HG02798 (cell line): ENCODE data around the gene VOPP1.
"Not testable (repeated sequence)": the region's sequence is repeated elsewhere in the genome, so short reads cannot be mapped to it uniquely, and the experiment has no call there.

ENCODE experiments used
- ATAC-seq: cut with Tn5 transposase; IDR thresholded peaks from one replicate; pipeline ENCODE4 v1.9.1; 2021; ENCODE audit warnings: mild to moderate bottlenecking; ENCODE audit not compliant: unreplicated experiment, poor library complexity

VOPP1 gene

DNA sequence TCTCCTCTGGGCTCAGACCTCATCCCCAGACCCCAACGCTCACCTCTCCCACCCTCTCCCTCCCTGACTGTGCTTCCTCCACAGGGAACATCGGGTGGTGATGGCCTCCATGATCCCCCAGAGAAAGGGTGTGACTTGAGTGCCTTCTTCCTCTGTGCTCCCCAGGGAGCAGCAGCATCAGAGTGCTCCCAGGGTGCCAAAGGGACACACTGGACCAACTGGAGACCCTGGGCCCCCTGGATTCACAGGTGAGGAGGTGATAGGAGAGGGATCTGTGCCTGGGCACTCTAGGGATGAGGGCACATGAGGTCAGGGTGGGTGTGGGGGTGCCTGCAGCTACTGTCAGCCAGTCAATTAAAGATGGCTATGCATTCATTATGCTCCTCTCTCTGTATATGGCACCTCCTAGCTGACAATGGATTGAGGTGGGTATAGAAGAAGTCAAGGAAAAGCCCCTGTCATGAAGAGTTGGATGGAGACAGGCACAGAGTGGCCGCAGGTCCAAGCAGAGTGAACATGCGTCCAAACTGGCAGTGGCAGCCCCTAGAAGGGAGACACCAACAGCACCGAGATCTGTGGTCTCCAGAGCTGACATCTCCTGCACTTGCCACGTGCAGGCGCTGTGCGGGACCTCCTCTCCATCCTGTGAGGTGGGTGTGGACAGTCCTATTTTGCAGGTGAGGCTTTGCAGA, 15.5 kb upstream of the VOPP1 start:
- no peak for ATAC-seq

DNA sequence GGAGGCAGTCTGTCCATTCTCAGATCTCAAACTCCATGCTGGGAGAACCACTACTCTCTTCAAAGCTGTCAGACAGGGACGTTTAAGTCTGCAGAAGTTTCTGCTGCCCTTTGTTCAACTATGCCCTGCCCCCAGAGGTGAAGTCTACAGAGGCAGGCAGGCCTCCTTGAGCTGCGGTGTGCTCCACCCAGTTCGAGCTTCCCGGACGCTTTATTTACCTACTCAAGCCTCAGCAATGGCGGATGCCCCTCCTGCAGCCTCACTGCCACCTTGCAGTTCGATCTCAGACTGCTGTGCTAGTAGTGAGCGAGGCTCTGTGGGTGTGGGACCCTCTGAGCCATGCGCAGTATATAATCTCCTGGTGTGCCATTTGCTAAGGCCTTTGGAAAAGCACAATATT, 10.4 kb upstream of the VOPP1 start:
- ATAC-seq, result not testable (repeated sequence)

DNA sequence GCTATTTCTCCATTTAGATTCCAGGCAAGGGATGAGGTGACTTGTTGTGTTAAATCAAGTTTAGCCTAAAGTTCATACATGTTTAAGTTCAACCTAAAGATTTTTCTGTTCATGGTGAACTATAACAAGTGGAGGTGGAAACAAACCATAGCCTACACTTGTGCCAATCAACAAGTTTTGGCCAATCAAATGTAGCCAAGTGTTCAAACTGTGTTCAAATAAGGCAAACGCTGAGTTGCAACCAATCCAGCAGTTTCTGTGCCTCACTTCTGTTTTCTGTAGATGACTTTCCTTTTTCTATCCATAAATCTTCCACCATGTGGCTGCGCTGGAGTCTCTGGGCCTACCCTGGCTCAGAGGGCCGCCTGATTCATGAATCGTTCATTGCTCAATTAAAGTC, 4.5 kb upstream of the VOPP1 start:
- no peak for ATAC-seq

DNA sequence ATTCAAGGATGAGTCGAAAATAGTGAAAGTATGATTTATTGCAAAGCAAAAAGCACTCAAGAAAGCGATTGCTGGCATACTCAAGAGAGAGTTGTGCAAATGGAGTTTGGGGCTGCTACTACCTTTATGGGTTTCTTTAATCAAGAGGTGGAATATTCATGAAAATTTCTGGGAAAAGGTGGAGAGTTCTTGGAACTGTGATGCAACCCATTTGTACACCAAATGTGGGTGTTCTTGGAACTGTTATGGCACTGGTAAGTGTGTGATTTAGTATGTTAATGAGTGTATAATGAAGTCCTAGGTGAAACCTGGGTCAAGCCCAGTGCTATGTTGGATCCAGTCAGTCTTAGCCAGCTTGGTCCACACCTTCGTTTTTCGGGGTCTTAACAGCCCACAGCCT, 3.4 kb upstream of the VOPP1 start:
- no peak for ATAC-seq

DNA sequence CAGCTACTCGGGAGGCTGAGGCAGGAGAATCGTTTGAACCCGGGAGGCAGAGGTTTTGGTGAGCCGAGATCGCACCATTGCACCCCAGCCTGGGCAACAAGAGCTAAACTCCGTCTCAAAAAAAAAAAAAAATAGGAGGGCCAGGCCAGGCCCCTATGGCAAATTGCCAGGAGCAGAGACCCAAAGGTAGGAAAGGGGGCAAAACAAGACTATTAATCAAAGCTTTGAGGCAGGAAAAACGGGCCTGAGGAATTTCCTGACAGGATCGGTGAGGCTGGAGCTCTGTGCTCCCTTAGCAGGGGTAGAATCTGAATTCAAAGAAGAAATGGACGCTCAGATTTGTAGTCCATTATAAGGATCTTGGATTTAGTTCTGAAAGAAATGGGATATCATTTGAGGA, 2.8 kb upstream of the VOPP1 start:
- no peak for ATAC-seq

DNA sequence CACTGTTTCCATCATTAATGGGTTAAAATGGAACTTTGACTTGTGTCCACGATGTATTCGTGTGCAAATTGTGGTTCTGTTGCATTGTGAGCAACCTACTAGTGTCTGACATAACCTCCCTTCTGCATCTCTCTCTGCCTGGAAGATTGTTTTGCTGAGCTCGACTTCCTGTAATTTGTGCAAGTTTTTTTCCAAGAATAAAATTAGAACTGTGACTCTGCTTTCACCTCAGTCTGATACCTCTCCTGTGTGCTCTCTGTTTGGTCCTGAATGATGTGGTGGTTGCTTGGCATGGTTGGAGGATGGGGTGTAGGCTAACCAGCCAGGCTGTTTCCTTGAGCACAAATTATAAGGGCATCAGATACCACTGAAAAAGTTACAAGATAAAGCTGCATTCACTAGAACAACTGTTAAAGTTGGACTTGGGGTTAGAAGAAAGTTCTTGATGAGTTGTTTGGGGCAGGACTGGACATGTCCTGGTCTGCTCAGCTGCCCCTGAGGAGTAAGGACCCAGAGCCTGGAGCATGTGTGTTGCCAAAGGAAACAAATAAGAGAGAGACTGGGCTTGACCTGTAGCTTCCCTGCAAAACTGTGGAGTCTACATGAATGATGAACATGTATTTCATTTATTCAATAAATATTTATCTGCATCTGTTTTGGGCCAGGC, 1.9 kb upstream of the VOPP1 start:
- no peak for ATAC-seq

DNA sequence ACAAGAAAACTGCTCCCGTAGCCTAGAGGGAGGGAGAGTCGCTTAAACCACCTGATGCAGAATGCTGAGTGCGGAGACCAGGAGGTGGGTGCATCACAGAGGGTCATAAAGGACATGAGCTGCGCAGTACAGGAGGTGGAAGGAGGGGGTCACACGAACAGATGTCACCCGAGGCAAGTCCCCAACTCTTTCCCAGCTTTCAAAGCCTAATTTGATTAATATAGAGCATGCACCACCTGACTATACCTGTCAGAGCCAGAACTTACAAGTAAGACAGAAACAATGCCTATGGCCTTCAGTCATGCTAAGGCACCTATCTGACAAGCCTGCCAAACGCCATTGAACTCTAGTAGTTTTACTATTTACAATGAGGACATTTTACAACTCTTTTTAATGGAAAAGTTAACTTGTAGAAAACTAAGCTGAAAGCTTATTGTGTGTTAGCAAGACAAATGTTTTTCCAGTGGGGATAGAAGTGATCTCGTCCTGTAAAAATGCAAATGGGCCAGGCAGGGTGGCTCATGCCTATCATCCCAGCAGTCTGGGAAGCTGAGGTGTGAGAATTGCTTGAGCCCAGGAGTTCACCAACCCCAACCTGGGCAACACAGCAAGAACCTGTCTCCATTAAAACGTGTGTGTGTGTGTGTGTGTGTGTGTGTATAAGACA, 1.1 kb upstream of the VOPP1 start:
- ATAC-seq, result no peak

DNA sequence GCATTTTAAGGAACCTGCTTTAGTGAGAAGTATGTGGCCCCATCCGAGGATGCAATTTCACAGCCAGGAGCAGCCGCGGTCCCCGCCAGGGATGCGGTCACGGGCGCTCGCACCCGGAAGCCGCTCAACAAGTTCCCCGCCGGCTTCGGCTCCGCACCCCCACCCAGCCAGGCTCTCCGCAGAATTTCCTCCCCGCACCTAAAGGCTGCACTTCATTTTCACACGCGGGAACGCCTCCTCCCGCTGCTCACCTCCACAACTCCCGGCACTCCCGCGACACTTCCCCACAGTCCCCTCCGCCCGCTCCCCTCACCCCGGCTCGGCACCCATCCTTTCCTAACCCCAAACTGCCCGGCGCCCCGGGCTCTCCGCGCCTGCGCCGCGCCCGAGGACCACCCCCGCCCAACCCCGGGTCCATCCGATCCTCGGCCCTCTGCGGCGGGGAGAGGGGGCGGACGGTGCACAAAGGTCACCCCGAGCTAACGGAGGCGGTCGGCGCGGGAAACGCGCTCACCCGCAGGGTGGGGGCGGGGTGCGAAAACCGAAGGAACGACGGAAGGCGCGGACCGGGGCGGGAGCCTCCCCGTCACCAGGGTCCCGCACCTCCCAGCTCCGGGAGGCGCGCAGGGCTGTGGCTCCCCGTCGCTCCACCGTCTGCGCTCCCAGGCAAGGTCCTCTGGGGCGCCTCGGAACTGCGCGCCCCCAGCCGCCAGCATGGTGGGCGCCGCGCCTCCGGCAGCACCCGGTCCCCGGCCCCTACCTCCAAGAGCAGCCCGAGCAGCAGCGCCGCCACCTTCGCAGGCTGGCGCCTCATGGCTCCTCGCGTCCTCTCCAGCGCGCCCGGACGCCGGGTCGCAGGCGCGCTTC, 558 bp downstream of the VOPP1 start:
- ATAC-seq, result peak; percentile 22

DNA sequence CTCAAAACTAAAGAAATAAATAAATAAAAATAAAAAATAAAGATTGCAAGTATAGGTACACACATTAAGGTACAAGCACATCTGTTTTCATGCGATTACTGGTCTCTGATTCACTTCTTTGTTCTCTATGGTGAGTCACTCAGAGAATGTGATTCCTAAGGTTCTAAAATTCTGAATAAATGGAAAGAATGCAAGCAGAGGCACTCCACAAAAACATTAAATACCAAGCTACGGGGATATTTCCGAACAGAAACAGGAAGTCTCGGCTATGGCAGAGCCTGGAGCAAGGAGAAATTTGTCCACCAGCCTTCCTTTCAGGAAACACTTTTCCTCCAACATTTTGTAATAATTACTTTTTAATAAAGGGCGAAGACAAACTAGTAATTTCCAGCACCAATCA, 1.4 kb downstream of the VOPP1 start:
- no peak for ATAC-seq

DNA sequence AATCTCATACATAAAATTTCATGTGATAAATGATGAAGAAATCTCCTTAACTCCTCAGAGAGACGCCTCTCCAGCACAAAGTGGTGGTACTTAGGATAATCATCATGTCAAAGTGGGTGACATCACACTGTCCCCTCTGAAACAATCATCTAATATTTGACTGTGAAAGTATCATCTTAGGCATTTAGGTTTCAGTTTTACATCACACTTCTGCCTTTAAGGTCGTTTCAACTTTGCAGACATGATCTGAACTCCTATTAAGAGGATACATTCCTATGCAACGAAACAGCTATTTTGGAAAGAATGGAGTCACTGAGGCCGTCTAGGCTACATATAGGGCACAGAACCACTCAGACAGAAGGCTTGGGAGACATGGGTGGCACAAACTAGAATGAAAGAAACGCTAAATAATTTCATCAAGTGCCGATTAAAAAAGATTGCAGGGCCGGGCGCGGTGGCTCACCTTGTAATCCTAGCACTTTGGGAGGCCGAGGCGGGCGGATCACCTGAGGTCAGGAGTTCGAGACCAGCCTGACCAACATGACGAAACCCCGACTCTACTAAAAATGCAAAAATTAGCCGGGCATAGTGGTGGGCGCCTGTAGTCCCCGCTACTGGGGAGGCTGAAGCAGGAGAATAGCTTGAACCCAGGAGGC, 2.0 kb downstream of the VOPP1 start:
- peak; percentile 31 for ATAC-seq

DNA sequence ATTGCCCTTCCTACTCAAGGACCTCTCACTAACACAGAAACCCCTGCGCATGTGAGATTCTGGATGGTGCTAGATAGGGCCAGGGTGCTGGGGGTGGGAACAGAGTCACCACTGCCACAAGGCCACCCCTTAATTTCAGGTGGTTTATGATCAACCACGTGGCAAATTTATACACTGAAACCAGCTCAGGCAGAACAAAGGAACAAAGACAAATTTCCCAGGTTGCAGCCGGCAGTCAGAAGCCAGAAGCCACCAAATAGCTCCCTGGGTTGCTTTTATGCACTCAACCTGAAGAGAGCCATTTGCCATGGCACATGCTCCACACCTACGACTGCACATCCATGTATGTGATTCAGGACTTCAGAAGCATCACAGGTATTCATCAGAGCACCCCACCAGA, 2.5 kb downstream of the VOPP1 start:
- peak; percentile 29 for ATAC-seq

DNA sequence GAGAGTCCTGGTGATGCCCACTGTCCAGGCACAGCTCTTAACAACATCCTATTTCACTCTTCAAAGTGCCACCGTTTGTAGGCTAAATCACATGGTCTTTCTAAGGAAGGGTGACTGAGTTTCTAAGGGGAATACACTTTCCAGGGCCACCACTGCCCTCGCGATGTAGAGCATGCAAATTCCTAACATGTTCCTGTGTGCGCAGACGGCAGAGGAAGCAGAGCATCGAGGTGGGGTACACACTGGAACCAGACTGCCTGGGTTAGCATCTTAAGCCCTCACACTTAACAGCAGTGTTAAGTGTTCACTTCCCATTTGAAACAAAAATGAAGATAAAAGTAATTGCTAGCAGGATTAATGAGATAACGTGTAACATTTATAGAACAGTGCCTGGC, 3.0 kb downstream of the VOPP1 start:
- ATAC-seq, result no peak

DNA sequence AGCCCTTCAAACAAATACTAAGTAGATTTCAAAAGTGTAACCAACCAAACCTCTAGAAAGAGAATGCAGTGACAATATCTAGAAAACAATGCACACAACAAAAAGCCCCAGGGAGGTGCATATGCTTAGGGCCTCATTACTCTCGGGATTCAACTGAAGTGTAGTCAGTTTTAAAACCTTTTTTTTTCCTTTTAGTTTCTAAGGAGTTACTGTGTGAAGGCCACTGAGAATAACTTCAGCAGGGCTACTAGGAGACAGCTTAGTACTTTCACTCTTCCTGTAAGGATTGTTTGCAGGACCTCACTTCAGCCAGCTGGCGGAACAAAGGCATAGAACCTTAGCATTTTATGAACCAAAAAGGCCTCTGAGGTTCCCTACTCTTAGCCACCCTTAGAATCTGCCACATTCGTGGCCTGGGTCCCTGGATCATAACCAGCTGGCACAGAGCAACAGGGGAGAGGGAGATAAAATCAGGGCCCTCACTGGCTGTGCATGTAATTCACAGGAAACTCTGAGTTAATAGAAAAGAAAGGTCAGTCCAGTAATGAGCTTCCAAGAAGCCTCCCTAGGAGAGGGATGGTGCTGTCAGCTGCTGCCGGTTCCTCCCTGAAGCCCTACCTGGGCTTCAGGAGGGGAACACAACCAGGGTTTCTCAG, 3.6 kb downstream of the VOPP1 start:
- no peak for ATAC-seq

DNA sequence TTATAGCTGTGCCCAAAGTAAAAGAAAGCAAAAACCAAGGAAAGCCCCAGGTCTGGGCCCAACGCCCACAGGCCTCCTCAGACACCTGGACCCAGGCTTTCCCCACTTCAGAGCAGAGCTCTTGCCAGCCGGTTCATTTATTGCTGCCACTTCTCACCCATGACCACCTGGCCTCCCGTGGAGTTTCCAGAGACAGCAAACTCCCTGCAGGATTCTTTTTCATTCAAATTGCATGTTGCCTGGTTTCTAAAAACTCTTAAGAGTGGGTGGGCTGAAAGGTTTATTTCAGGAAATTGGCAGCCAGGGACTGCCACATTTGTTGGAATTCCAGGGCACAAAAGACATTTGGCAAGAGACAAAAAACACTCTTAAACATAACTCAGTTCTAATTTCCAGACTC, 4.7 kb downstream of the VOPP1 start:
- ATAC-seq, result peak; percentile 15

DNA sequence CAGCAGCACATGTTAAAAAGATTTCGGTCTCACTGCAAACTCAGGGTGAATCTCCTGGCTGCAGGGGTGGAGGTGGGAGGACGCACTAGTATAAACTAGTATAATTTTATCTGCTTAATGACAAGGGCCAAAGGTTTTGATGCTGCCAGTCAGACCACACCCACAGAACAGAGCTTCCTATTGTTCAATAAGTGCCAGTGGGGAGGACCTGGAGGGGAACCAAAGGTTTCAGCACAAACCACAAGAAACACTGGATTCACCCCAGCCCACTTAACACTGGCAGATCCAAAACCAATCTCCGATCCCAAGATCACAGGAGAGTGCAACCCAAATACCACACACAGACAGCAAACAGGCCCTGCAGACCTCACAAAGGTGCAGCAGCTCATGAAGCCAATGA, 6.6 kb downstream of the VOPP1 start:
- ATAC-seq, result no peak

DNA sequence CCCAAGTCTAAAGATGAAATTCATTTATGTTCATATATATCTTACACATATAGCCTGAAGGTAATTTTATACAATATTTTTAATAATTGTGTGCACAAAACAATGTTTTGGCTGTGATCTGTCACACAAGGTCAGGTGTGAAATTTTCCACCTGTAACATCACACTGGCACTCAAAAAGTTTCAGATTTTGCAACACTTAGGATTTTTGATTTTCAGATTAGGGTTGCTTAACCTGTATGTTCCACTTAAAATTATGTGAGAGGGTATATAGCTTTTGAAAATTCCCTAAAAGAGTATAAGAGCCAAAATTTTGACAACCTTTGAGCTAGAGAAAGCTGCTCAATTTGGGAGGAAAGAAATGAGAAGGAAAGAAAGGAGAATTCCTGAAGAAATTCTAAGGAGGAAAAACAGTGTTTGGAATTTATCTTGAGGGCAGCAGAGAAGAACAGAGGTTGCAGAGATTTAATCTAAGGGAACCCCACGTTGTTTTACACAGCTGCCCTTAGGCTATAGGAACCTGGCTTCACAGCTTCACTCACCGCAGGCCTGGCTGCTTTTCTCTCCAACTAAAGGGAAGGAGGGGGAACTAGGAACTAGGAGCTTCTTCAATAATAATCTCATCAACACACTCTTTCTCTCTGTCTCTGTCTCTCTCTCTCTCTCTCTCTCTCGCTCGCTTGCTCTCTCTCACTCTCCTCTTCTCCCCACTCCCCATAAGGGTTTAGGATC, 8.5 kb downstream of the VOPP1 start:
- ATAC-seq, result no peak

DNA sequence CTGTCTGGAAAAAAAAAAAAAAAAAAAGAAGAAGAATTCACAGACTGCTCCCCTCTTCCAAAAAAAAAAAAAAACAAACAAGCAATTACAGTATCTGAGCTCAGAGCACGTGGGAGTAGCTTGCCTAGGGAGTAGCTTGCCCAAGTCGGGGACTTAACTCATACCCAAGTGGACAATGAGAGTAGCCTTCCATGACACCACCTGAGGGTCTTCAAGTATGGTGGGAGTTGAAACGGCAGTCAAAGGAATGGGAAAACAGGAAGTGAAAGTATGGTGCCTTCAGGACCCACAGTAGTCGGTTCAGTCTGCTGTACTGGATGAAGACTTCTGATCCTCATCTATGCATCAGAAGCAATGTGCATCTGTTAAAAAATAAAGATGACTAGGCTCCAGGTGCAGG, 10.6 kb downstream of the VOPP1 start:
- no peak for ATAC-seq

DNA sequence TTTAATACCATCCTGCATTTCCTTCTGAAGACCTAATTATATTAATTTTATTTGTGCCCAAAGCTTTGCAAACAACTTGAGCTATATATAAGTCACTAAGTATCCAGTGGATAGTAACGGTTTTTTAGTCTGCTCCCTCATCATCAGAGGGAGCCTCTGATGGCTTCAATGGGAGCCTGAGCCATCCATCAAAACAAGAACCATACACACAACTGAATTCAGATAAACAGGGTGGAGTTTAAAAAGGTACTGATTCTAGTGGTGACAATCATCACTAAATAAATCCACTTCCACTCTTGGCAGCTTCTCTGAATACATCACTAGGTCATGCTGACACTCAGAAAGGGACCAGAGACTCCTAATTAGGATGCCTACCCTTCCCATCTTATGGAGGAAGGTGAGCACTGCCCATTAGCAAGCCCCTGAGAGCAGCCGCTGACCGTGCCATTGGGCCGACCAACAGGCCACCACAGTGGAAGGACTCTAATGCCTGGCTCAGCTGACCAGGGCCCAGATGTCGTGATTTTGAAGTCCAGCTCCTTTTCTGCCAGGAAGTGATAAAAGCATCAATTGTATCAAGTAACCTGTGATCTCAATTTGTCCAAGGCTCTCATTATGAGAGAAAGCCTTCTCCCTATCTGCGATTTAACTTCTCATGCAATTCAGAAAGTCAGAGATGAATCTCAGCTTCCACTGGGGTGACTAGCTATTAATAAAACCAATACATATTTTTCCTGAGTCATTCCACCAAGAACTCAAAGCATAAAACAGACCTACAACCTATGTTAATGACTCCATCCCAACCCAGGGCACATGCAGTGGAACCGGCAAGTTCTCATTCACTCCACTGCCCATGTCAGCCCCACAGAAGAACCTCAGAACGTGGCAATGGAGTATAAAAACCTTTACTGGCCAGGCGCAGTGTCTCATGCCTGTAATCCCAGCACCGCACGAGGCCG, 13.1 kb downstream of the VOPP1 start:
- ATAC-seq, result no peak
